Measurements from ENCODE around the gene MAST4. TPM values are rescaled to one million over a fixed set of nuclear protein-coding genes. Genes with fewer than 3 reads are reported as not detected.

MAST4 gene
- total RNA-seq, 1 donor from 2014 or later, result 52.6 TPM

GRCh38 chr5:66603881-66604280 is 7.7 kb downstream of the MAST4 start:
- TF ChIP-seq, protein P1, sequence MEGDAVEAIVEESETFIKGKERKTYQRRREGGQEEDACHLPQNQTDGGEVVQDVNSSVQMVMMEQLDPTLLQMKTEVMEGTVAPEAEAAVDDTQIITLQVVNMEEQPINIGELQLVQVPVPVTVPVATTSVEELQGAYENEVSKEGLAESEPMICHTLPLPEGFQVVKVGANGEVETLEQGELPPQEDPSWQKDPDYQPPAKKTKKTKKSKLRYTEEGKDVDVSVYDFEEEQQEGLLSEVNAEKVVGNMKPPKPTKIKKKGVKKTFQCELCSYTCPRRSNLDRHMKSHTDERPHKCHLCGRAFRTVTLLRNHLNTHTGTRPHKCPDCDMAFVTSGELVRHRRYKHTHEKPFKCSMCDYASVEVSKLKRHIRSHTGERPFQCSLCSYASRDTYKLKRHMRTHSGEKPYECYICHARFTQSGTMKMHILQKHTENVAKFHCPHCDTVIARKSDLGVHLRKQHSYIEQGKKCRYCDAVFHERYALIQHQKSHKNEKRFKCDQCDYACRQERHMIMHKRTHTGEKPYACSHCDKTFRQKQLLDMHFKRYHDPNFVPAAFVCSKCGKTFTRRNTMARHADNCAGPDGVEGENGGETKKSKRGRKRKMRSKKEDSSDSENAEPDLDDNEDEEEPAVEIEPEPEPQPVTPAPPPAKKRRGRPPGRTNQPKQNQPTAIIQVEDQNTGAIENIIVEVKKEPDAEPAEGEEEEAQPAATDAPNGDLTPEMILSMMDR (IDR thresholded peaks at IDR 0.05), result no peak
- ATAC-seq, result no peak

DNA sequence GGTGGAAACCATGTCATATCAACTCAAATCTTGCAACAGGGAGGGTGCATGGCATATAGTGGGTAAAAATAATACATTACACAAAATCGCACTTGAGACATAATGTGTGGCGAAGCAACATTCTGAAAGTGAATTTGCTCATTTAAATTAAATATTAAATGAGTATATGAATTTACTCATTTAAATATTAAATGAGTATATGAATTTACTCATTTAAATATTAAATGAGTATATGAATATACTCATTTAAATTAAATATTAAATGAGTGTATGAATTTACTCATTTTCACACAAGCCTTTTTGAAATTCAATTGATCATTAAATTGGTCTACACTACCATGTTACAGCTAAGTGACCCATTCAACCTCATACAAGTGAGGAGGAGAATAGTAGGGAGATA is 10.5 kb downstream of the MAST4 start:
- TF ChIP-seq, protein P1 (IDR thresholded peaks at IDR 0.05), result no peak
- peaks cover 4% of the 10 kb centered on the region for H3K27me3 ChIP-seq
- no peak overlapping the region for H3K27ac ChIP-seq
- no peaks in the 10 kb centered on the region for H3K36me3 ChIP-seq
- DNase-seq (no peak), ATAC-seq (no peak)
- intact Hi-C loops (cut with DNase I), result no loop called here
- H3K4me3 ChIP-seq, result no peak overlapping the region
- no peaks in the 10 kb centered on the region for H3K4me1 ChIP-seq
- H3K9me3 ChIP-seq, result no peaks in the 10 kb centered on the region

More at GRCh38 chr5:66603881-66604280, 7.7 kb downstream of the MAST4 start:
- Histone ChIP-seq H3K4me1 (no peaks in the 10 kb centered on the region), H3K27ac (no peak overlapping the region), H3K36me3 (no peaks in the 10 kb centered on the region), H3K9me3 (no peaks in the 10 kb centered on the region), H3K4me3 (no peak overlapping the region), H3K27me3 (peaks cover 6% of the 10 kb centered on the region)
- no peak for DNase-seq
- intact Hi-C loops (cut with DNase I), result no loop called here

GRCh38 chr5:66608501-66608900 is 12.3 kb downstream of the MAST4 start:
- DNase-seq (no peak), ATAC-seq (no peak)
- H3K27ac ChIP-seq, result no peak overlapping the region
- intact Hi-C loops (cut with DNase I), result no loop called here
- H3K27me3 ChIP-seq, result no peaks in the 10 kb centered on the region
- no peaks in the 10 kb centered on the region for H3K36me3 ChIP-seq
- H3K4me3 ChIP-seq, result no peak overlapping the region
- no peaks in the 10 kb centered on the region for H3K9me3 ChIP-seq
- TF ChIP-seq, protein P1 (IDR thresholded peaks at IDR 0.05), result no peak
- H3K4me1 ChIP-seq, result no peaks in the 10 kb centered on the region

DNA sequence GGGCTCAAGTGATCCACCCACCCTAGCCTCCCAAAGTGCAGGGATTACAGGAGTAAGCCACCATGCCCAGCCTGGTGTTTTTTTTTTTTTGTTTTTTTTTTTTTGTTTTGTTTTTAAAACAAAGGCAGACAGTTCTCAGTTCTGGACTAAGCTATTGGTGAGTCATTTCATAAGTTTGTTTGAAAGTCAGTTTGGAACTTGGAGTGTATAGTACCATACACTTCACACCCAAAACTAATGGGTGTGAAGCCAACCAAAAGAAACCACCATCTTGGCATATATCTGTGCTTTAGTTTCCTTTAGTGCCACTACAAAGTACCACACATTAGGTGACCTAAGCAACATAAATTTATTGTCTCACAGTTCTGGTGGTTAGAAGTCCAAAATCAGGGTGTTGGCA is 13.4 kb downstream of the MAST4 start:
- Histone ChIP-seq H3K36me3 (no peaks in the 10 kb centered on the region), H3K4me3 (no peak overlapping the region), H3K4me1 (no peaks in the 10 kb centered on the region), H3K9me3 (no peaks in the 10 kb centered on the region), H3K27ac (no peak overlapping the region), H3K27me3 (no peaks in the 10 kb centered on the region)
- DNase-seq (no peak), ATAC-seq (no peak)
- TF ChIP-seq, protein P1 (IDR thresholded peaks at IDR 0.05), result no peak
- intact Hi-C loops (cut with DNase I), result no loop called here

- TF ChIP-seq, protein P1 (IDR thresholded peaks at IDR 0.05), result no peak
- H3K27me3 ChIP-seq, result no peaks in the 10 kb centered on the region
- DNase-seq (no peak), ATAC-seq (no peak)
- intact Hi-C loops (cut with DNase I), result no loop called here
- H3K4me1 ChIP-seq, result peaks cover 12% of the 10 kb centered on the region
- H3K36me3 ChIP-seq, result no peaks in the 10 kb centered on the region
- H3K27ac ChIP-seq, result no peak overlapping the region
- no peaks in the 10 kb centered on the region for H3K9me3 ChIP-seq
- H3K4me3 ChIP-seq, result no peak overlapping the region
Observed at GRCh38 chr5:66612226-66612625, 16.0 kb downstream of the MAST4 start.

DNA sequence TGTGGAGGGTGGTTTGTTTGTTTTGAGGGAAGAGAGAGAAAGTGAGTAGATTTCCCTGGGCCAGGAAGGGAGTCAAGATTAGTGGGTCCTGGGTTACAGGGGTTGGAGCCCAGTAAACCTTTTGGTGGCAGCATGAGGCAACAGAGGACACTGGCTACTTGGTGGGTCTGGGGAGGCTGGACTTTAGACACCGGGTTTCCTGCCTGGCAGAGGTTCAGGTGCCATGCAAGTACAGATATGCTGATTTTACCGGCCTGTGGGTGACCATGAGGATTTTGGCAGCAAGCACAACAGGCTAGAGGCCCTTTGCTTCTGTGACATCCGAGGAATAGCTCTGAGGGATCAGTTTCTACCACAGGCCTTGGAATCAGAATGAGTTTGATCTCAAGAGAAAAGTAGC is 18.9 kb downstream of the MAST4 start:
- Histone ChIP-seq H3K4me1 (peaks cover 15% of the 10 kb centered on the region), H3K27me3 (no peaks in the 10 kb centered on the region), H3K27ac (no peak overlapping the region), H3K9me3 (no peaks in the 10 kb centered on the region), H3K4me3 (no peak overlapping the region), H3K36me3 (no peaks in the 10 kb centered on the region)
- DNase-seq (no peak), ATAC-seq (no peak)
- TF ChIP-seq, protein P1 (IDR thresholded peaks at IDR 0.05), result no peak
- intact Hi-C loops (cut with DNase I), result no loop called here
